HG03442 (cell line): Measurements from ENCODE around the gene ROCK2.

ENCODE experiments used
- ATAC-seq: cut with Tn5 transposase; IDR thresholded peaks from one replicate; pipeline ENCODE4 v1.9.1; 2021; ENCODE audit warnings: mild to moderate bottlenecking, moderate library complexity; ENCODE audit not compliant: unreplicated experiment

Gene ROCK2

DNA sequence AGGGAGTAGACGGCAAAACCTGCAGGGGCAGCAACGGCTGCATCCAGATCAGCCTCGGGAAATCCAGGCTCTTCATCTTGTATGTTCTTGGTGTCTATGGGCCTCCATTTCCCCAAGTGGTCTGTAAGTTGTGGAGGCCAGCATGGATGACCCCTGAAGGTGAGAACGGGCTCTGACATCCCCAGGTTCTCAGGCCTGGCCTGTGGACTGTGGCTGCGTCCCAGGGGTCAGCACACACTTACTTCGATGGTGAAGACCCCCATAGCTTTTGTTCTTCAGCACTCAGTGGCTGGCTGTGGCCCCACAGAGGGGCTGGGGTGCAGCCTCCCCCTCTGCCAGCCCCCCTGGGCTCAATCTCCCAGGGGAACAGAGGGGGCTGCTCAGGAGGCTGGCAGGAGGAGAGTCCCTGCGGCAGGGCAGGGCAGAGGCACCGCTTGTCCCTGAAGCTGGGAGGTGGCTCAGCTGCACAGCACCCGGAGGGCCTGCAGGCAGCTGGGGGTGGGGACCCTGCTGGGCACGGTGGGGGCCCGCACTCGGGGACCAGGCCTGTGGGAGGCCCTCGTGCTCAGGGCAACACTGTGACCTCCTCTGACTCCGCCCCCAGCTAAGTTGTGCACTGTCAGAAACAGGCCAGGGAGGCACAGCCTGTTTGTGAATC lies 185.4 kb downstream of the ROCK2 start:
- ATAC-seq: no peak

GRCh38 chr2:11157731-11158130 lies 186.7 kb downstream of the ROCK2 start:
- ATAC-seq: no peak

GRCh38 chr2:11157296-11157695 lies 187.1 kb downstream of the ROCK2 start:
- no peak for ATAC-seq

GRCh38 chr2:11156396-11157075 lies 187.9 kb downstream of the ROCK2 start:
- ATAC-seq: no peak

- peak; percentile 72 for ATAC-seq
These were observed 188.9 kb downstream of the ROCK2 start, which contains the start of gene SLC66A3 for GRCh38 chr2:11155381-11156035. Gene SLC66A3, plus strand, starts transcription at chr2:11155467. Its CDS starts 80 bp downstream, at chr2:11155547.

GRCh38 chr2:11154923-11155380 lies 189.5 kb downstream of the ROCK2 start:
- peak; percentile 66 for ATAC-seq

GRCh38 chr2:11154016-11154922 lies 190.2 kb downstream of the ROCK2 start:
- peak; percentile 11 for ATAC-seq

GRCh38 chr2:11152591-11152990 lies 191.8 kb downstream of the ROCK2 start:
- ATAC-seq: no peak

GRCh38 chr2:11147263-11147662 lies 197.2 kb downstream of the ROCK2 start:
- ATAC-seq: no peak

GRCh38 chr2:11146076-11146475 lies 198.4 kb downstream of the ROCK2 start:
- no peak for ATAC-seq

GRCh38 chr2:11145350-11145749 lies 199.1 kb downstream of the ROCK2 start:
- no peak for ATAC-seq

- no peak for ATAC-seq
These were observed 199.7 kb downstream of the ROCK2 start for GRCh38 chr2:11144738-11145079.

- no peak for ATAC-seq
These were observed 200.2 kb downstream of the ROCK2 start for GRCh38 chr2:11144077-11144737.

- no peak for ATAC-seq
These were observed 201.4 kb downstream of the ROCK2 start for GRCh38 chr2:11142987-11143386.

GRCh38 chr2:11142330-11142729 lies 202.1 kb downstream of the ROCK2 start:
- ATAC-seq: no peak

DNA sequence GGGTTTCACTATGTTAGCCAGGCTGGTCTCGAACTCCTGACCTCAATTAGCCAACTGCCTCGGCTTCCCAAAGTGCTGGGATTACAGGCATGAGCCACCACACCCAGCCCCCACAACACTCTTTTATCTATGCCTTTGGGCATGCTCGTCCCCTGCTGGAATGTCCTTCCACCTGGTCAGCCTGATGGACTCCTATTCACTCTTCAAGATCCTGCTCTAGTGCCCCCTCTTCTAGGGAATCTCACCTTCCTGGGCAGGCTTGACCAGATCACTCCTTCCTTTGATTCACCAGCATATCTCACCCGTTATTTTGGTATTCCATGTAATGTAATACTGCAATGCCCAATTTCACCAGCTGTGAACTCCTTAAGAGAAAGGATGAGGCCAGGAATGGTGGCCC lies 203.1 kb downstream of the ROCK2 start:
- no peak for ATAC-seq

DNA sequence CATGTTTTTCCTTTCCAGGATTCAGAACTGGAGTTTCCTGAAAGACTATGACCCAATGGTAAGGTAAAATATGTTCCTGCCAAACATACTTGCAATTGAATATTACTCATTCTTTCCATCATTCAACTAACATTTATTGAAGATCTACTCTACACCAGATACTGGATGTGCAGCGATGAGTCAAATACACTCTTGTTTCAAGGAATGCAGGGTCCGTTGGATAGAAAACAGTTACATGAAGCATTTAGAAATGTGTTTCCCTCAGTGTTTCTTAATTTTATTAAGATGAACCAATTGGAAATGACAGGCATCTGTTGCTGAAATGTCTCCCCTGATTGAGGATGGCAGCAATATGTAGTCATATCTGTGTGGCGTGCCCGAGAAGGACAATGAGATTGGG lies 203.9 kb downstream of the ROCK2 start:
- no peak for ATAC-seq

GRCh38 chr2:11134349-11134748 lies 210.1 kb downstream of the ROCK2 start:
- ATAC-seq: no peak

DNA sequence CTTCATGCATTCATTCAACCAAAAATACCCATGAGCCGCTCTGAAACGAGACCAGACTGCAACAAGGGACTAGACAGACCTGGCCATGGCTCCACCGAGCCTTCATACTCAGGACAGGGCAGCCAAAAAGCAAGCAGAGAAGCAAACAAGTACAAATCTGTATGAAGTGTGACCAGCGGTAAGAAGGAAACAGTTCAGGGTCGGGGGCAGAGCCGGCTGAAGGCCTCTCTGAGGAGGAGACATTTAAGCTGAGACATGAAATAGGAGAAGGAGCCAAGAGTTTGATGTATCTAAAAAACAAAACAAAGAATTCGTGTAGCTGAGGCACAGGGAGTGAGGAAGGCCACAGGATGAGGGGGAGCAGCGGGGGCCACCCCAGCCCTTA lies 210.5 kb downstream of the ROCK2 start:
- no peak for ATAC-seq

DNA sequence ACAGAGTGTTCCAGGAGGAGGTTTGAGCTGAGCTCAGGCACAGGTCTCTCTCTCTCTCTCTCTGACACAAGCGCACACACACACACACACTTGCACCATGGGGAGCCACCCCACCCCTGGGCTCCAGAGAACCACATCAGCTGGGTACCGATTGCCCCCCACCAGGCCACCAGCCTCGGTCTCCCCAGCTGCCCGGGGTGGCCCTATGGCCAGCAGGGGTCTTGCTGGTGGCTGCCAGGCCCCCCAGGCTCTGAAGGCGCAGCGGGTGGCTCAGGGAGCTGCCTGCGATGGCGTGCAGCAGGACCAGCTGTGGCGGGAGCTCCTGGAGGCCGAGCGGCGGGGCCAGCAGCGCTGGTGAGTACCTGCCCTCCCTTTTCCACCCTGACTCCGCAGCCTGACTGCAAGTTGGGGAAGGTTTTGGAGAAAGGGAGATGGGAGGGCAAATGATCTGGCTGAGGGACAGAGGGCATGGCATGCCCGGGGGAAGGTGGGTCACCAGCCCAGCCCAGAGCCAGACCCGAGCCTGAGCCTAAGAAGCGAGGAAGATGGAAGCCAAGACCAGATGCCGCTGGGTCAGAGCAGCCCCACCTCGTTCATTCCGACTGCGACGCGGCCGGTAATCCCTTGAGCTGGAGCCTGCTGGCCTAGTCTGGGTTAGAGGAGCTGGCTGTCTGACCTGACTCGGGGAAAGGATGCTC lies 211.0 kb downstream of the ROCK2 start:
- no peak for ATAC-seq
